PC-3 (cell line): ENCODE results near the gene SUGCT.

ENCODE experiments used
- EZH2 ChIP-seq: fragments of 300-600 bp; sonication (generic); IDR thresholded peaks from one replicate; pipeline ENCODE4 v1.6.1; 2017; ENCODE audit warnings: antibody characterized with exemption, mild to moderate bottlenecking, low read length; ENCODE audit not compliant: unreplicated experiment
- EZH2phosphoT487 ChIP-seq: fragments of 300-600 bp; sonication (generic); IDR thresholded peaks from 2 replicates; pipeline ENCODE4 v1.6.1; 2018; ENCODE audit warnings: mild to moderate bottlenecking, antibody characterized with exemption, low read length, borderline replicate concordance
- TF ChIP-seq, protein P1 (sequence below): fragments of 300-600 bp; sonication (generic); conservative IDR thresholded peaks from 2 replicates; pipeline ENCODE4 v1.5.1; 2017; ENCODE audit warnings: antibody characterized with exemption, low read depth, mild to moderate bottlenecking, low read length

DNA sequence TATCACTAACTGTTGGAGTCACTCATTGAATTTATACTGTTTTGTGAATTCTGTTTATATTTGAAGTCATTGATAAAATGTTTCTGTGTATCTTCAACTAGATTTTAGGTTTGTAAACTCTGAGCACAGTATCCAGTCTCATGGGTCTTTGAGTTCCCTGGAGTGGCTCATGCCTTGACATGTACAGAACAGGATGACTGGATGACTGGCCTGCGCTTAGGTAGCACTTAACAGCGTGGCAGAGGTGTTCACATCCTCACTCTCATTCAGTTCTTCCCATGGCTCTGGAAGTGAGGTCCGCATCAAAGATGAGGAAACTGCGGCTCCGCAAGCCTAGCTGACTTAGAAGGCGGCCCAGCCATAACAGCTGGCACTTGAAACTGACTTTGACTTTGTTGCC, 576.9 kb downstream of the SUGCT start:
- TF ChIP-seq, protein P1, sequence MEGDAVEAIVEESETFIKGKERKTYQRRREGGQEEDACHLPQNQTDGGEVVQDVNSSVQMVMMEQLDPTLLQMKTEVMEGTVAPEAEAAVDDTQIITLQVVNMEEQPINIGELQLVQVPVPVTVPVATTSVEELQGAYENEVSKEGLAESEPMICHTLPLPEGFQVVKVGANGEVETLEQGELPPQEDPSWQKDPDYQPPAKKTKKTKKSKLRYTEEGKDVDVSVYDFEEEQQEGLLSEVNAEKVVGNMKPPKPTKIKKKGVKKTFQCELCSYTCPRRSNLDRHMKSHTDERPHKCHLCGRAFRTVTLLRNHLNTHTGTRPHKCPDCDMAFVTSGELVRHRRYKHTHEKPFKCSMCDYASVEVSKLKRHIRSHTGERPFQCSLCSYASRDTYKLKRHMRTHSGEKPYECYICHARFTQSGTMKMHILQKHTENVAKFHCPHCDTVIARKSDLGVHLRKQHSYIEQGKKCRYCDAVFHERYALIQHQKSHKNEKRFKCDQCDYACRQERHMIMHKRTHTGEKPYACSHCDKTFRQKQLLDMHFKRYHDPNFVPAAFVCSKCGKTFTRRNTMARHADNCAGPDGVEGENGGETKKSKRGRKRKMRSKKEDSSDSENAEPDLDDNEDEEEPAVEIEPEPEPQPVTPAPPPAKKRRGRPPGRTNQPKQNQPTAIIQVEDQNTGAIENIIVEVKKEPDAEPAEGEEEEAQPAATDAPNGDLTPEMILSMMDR = no peak
- TF ChIP-seq EZH2phosphoT487 (no peak), EZH2 (no peak)
